Transverse colon (tissue), 4 donors: ENCODE data around the gene VWA3B. TPM values are rescaled to one million over a fixed set of nuclear protein-coding genes. Genes with fewer than 3 reads are reported as not detected.

Source experiments
- DNase-seq: peaks from one replicate; pipeline ENCODE4 v3.0.0-alpha.2; 2019
- H3K27ac ChIP-seq, 4 donors: fragments of 200-600 bp; sonication (generic); 2 replicates each; pipeline ENCODE4 v1.5.1; 2016 to 2018; ENCODE audit warnings: inconsistent platforms in 4 of 4
- H3K27me3 ChIP-seq: fragments of 200-600 bp; sonication (generic); 2 replicates; pipeline ENCODE4 v1.5.1; 2017; ENCODE audit warnings: inconsistent platforms
- H3K36me3 ChIP-seq, 4 donors: fragments of 200-600 bp; sonication (generic); 2 replicates each; pipeline ENCODE4 v1.5.1; 2017 to 2019; ENCODE audit warnings: inconsistent platforms in 4 of 4
- H3K4me1 ChIP-seq, 4 donors: fragments of 200-600 bp; sonication (generic); 2 replicates each; pipeline ENCODE4 v1.5.1; 2017 to 2020; ENCODE audit warnings: inconsistent platforms in 4 of 4
- H3K4me3 ChIP-seq, 4 donors: fragments of 200-600 bp; sonication (generic); 1 replicate in 1 of 4; 2 replicates in 3 of 4; pipeline versions ENCODE4 v1.5.1 to v1.6.1; 2017 to 2019; ENCODE audit warnings: inconsistent platforms in 4 of 4
- H3K9me3 ChIP-seq, 2 donors: fragments of 200-600 bp; sonication (generic); 2 replicates each; pipeline ENCODE4 v1.5.1; 2017 to 2019; ENCODE audit warnings: inconsistent platforms in 2 of 2
- EP300 ChIP-seq: sonication (generic); formaldehyde crosslinking; IDR thresholded peaks from one replicate; pipeline ENCODE4 v1.6.1; 2017; ENCODE audit warnings: antibody characterized with exemption, low read depth
- POLR2A ChIP-seq: fragments of 450-650 bp; IDR thresholded peaks from one replicate; pipeline ENCODE4 v1.6.1; 2016; ENCODE audit warnings: antibody characterized with exemption, mild to moderate bottlenecking, moderate library complexity
- POLR2AphosphoS5 ChIP-seq, 3 donors: sonication (generic); formaldehyde crosslinking; IDR thresholded peaks; one replicate each; pipeline ENCODE4 v1.6.1; 2016; ENCODE audit warnings: antibody characterized with exemption in 3 of 3
- WGBS, 2 donors: methylation state at CpG; one replicate each; pipeline ENCODE4 v1.1.5; 2018; ENCODE audit warnings: low coverage in 1 of 2; 5-methylcytosine and 5-hydroxymethylcytosine counted together
- in situ Hi-C, 4 donors: fragments of 200-750 bp; cut with MboI; loops; one replicate each; pipeline versions ENCODE4 v1.15.0 to v1.15.1; 2017; ENCODE audit warnings: low sequenced_read_pairs in 3 of 4, low pct_ligation_motif_present in 1 of 4, low pct_unique_long_range_greater_than_20kb in 1 of 4
- intact Hi-C: fragments of 100-400 bp; cut with DNase I; formaldehyde crosslinking; loops from one replicate; pipeline ENCODE4 v1.15.1; 2023; ENCODE audit warnings: low total_unique reads
- total RNA-seq, 4 donors: library from RNA; depleted of rRNA; stranded (reverse); fragments of >200 nt; gene quantifications; one replicate each; pipeline ENCODE4 v1.1.0, GENCODE V29; 2016
- TF ChIP-seq, protein P1 (sequence below), 5 experiments: fragments of 200-600 bp in 3 of 5; fragments of 450-650 bp in 2 of 5; sonication (generic) in 3 of 5; IDR thresholded peaks; 1 replicate in 2 of 5; 2 replicates in 3 of 5; pipeline ENCODE4 v1.5.1; 2016 to 2017; ENCODE audit warnings: antibody characterized with exemption in 5 of 5, inconsistent platforms in 3 of 5, mild to moderate bottlenecking in 2 of 5, moderate library complexity in 1 of 5

Gene VWA3B
- total RNA-seq, 4 donors from 2014 or later = 0.41 to 0.48 TPM; not detected in 2

DNA sequence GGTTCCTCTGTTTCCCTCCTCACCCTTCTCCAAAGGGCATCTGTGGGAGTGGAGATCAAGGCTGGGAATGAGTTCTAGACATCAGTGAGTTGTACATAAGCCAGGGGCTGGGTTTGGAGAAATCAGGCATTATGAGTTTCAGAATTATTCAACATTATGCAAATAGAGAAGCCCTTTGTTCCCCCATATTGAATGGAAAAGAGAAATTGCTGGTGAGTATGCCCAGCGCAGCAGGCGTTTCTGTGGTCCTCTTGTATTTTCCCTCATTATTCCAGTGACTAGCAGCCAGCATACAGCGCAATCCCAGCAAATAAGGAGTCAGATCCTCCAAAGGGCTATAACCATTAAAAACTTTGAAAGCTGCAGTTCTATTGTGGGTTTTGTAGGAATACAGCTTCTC lies 94.4 kb downstream of the VWA3B start:
- no peaks in the 10 kb centered on the region for H3K36me3 ChIP-seq
- no peaks in the 10 kb centered on the region for H3K9me3 ChIP-seq
- 89 to 92% methylated on average over 3 of the region's 3 CpGs for WGBS, 2 donors
- no peak for TF ChIP-seq POLR2A
- H3K4me1 ChIP-seq = no peaks in the 10 kb centered on the region
- H3K27me3 ChIP-seq = peaks cover 35% of the 10 kb centered on the region
- H3K4me3 ChIP-seq = no peak overlapping the region
- no peak overlapping the region for H3K27ac ChIP-seq
- in situ Hi-C loops = loop anchor here in 1 of 4 donors (25.0 kb wide), 1 partner anchor 369 kb away; no protein-coding TSS in a partner anchor
- DNase-seq = no peak
- intact Hi-C loops = no loop called here

DNA sequence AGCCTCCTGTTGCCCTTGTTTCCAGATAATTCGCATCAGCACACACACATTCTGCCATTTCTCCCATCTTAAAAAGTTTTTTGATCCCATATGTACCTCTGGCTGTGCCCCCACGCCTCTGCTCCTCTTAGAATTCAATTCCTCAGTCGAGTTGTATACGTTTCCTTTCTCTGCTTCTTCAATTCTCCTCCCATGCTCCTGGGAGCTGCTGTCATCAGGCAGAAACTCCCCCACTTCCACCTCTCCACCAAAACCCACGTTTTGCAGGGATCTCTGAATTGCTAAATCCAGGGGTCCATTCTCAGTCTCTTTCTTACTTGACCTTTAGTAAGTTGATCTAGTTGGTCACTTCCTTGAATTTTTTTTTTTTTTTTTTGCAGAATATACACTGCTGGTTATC lies 98.8 kb downstream of the VWA3B start:
- WGBS, 2 donors = 72 to 80% methylated on average over 5 of the region's 5 CpGs
- H3K27ac ChIP-seq = no peak overlapping the region

DNA sequence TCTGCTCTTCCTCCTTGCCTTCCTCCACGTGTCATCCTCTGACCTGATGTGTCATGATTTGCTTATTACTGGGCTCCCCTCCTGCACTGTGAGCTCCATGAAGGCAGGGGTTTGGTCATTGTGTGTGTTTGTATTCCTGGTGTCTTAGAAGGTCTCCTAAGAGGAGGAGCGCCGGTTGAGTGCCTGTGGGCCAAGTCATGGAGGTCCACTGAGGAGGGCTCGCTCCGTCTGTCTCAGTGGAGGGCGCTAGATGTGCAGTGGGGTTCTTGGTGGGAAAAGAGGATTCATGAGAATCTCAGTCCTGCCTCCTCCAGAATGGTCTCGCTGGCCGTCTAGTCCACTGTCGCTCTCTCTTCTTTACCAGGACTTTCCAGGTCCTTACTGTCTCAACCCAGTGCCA lies 100.2 kb downstream of the VWA3B start:
- TF ChIP-seq POLR2A (no peak), POLR2AphosphoS5 (IDR thresholded peaks at IDR 0.05) (no peak), EP300 (no peak)
- TF ChIP-seq, protein P1, sequence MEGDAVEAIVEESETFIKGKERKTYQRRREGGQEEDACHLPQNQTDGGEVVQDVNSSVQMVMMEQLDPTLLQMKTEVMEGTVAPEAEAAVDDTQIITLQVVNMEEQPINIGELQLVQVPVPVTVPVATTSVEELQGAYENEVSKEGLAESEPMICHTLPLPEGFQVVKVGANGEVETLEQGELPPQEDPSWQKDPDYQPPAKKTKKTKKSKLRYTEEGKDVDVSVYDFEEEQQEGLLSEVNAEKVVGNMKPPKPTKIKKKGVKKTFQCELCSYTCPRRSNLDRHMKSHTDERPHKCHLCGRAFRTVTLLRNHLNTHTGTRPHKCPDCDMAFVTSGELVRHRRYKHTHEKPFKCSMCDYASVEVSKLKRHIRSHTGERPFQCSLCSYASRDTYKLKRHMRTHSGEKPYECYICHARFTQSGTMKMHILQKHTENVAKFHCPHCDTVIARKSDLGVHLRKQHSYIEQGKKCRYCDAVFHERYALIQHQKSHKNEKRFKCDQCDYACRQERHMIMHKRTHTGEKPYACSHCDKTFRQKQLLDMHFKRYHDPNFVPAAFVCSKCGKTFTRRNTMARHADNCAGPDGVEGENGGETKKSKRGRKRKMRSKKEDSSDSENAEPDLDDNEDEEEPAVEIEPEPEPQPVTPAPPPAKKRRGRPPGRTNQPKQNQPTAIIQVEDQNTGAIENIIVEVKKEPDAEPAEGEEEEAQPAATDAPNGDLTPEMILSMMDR (IDR thresholded peaks at IDR 0.05) = no peak
- WGBS, 2 donors = 93 to 94% methylated on average over 3 to 9 of the region's 9 CpGs
- DNase-seq = no peak
- Histone ChIP-seq H3K36me3 (no peaks in the 10 kb centered on the region), H3K27me3 (no peaks in the 10 kb centered on the region), H3K9me3 (no peaks in the 10 kb centered on the region), H3K4me3 (no peak overlapping the region), H3K4me1 (no peaks in the 10 kb centered on the region), H3K27ac (no peak overlapping the region)
- in situ Hi-C loops = loop anchor here in 1 of 4 donors (25.0 kb wide), 1 partner anchor 375 kb away; no protein-coding TSS in a partner anchor
- intact Hi-C loops = no loop called here

More for the DNA sequence above, 98.8 kb downstream of the VWA3B start:
- Histone ChIP-seq H3K9me3 (no peaks in the 10 kb centered on the region), H3K4me3 (no peak overlapping the region), H3K4me1 (no peaks in the 10 kb centered on the region), H3K27me3 (peaks cover 4% of the 10 kb centered on the region), H3K36me3 (no peaks in the 10 kb centered on the region)
- DNase-seq = no peak
- intact Hi-C loops = no loop called here
- in situ Hi-C loops = loop anchor here in 1 of 4 donors (25.0 kb wide), 1 partner anchor 374 kb away; no protein-coding TSS in a partner anchor
- TF ChIP-seq, protein P1 (IDR thresholded peaks at IDR 0.05) = no peak
- no peak for TF ChIP-seq POLR2AphosphoS5 (IDR thresholded peaks at IDR 0.05)
- no peak for TF ChIP-seq POLR2A
- TF ChIP-seq EP300 = no peak

DNA sequence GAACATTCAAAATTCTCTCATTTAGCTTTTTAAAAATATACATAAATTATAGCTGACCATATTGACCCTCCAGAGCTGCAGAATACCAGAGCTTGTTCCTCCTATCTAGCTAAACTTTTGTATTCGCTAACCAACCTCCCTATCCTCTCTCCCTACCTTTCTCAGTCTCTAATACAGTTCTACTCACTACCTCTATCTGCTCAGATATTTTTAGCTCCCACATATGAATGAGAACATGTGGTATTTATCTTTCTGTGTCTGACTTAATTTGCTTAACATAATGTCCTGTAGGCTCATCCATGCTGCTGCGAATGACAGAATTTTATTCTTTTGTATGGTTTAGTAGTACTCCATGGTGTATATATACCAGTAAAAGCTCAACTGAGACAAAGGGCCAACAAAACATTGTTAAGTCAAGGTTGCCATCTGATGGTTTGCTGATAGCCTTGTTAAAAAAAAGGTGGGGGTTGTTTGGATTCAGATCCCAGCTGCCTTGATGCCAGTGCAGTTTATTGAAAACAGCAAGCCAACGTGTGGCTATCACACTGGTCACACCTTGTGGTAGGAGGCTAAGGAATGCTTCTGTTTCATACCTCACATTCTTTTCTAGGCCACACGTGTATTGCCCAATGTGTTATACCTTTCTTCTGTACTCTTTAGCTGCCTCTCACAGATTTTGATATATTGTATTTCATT lies 101.5 kb downstream of the VWA3B start:
- no peaks in the 10 kb centered on the region for H3K9me3 ChIP-seq
- 63 to 72% methylated on average over 4 of the region's 4 CpGs for WGBS, 2 donors
- intact Hi-C loops = no loop called here
- TF ChIP-seq POLR2AphosphoS5 (IDR thresholded peaks at IDR 0.05) (no peak), POLR2A (no peak), EP300 (no peak)
- TF ChIP-seq, protein P1 (IDR thresholded peaks at IDR 0.05) = no peak
- no peaks in the 10 kb centered on the region for H3K4me1 ChIP-seq
- DNase-seq = no peak
- H3K4me3 ChIP-seq = no peak overlapping the region
- in situ Hi-C loops = loop anchor here in 1 of 4 donors (25.0 kb wide), 1 partner anchor 376 kb away; no protein-coding TSS in a partner anchor
- no peaks in the 10 kb centered on the region for H3K27me3 ChIP-seq
- H3K27ac ChIP-seq = no peak overlapping the region
- no peaks in the 10 kb centered on the region for H3K36me3 ChIP-seq
